Measurements from ENCODE around the gene ELMOD2. TPM values are rescaled to one million over a fixed set of nuclear protein-coding genes. Genes with fewer than 3 reads are reported as not detected.

Gene ELMOD2
- total and polyA plus RNA-seq, 2 experiments from 2014 or later, result 22.0 to 64.6 TPM

GRCh38 chr4:140571620-140572019 is 47.7 kb downstream of the ELMOD2 start:
- Histone ChIP-seq H3K4me1 (ENCODE audit: insufficient read depth) (no peaks in the 10 kb centered on the region), H4K20me1 (ENCODE audit: insufficient read depth, poor library complexity, severe bottlenecking) (no peaks in the 10 kb centered on the region), H3K4me3 (no peak overlapping the region), H2AFZ (no peak overlapping the region), H3K27ac (no peak overlapping the region), H3K36me3 (replicated peaks; ENCODE audit: insufficient read depth, low read depth) (no peaks in the 10 kb centered on the region), H3K79me2 (no peaks in the 10 kb centered on the region), H3K9me3 (ENCODE audit: low read depth) (no peaks in the 10 kb centered on the region), H3K9me2 (replicated peaks; ENCODE audit: insufficient read depth) (no peaks in the 10 kb centered on the region), H3K4me2 (no peak overlapping the region), H3K27me3 (peaks cover 51% of the 10 kb centered on the region)
- 87% methylated on average over 2 of the region's 2 CpGs for WGBS (ENCODE audit: low lambda C conversion rate, missing lambda C conversion rate)
- no peak for DNase-seq (ENCODE audit: low spot score)
- TF ChIP-seq EZH2phosphoT487 (IDR thresholded peaks at IDR 0.05; ENCODE audit: low read depth, severe bottlenecking, unreplicated experiment) (no peak), EZH2 (IDR thresholded peaks at IDR 0.05; ENCODE audit: borderline replicate concordance) (no peak)
- TF ChIP-seq, protein P1, sequence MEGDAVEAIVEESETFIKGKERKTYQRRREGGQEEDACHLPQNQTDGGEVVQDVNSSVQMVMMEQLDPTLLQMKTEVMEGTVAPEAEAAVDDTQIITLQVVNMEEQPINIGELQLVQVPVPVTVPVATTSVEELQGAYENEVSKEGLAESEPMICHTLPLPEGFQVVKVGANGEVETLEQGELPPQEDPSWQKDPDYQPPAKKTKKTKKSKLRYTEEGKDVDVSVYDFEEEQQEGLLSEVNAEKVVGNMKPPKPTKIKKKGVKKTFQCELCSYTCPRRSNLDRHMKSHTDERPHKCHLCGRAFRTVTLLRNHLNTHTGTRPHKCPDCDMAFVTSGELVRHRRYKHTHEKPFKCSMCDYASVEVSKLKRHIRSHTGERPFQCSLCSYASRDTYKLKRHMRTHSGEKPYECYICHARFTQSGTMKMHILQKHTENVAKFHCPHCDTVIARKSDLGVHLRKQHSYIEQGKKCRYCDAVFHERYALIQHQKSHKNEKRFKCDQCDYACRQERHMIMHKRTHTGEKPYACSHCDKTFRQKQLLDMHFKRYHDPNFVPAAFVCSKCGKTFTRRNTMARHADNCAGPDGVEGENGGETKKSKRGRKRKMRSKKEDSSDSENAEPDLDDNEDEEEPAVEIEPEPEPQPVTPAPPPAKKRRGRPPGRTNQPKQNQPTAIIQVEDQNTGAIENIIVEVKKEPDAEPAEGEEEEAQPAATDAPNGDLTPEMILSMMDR (IDR thresholded peaks at IDR 0.05; ENCODE audit: poor library complexity), result no peak

DNA sequence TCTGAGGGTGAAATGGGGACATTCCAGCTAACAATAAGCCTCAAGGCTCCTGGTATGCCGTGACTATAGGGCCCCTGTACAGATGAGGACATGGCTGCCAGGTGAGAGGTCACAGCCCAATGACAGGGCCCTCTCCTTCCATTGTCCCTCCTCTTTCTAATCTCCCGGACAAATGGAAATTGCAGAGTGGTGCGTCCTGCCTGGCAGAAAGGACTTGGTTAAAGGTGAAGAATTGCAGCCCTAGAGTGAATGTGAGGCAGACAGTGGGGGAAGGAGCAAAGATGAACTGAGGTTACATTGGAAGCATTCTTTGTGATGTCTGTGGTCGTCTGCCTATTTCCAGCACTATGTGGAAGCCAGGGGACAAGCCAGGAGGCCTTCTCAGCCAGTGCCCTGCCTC is 51.5 kb downstream of the ELMOD2 start:
- WGBS (ENCODE audit: low lambda C conversion rate, missing lambda C conversion rate), result 67% methylated on average over 4 of the region's 4 CpGs
- Histone ChIP-seq H3K4me1 (ENCODE audit: insufficient read depth) (no peaks in the 10 kb centered on the region), H3K9me3 (ENCODE audit: low read depth) (no peaks in the 10 kb centered on the region), H3K9me2 (replicated peaks; ENCODE audit: insufficient read depth) (no peaks in the 10 kb centered on the region), H3K4me2 (no peak overlapping the region), H4K20me1 (ENCODE audit: insufficient read depth, poor library complexity, severe bottlenecking) (no peaks in the 10 kb centered on the region), H3K79me2 (no peaks in the 10 kb centered on the region), H3K27me3 (peaks cover 30% of the 10 kb centered on the region), H2AFZ (no peak overlapping the region), H3K36me3 (replicated peaks; ENCODE audit: insufficient read depth, low read depth) (no peaks in the 10 kb centered on the region), H3K27ac (no peak overlapping the region), H3K4me3 (no peak overlapping the region)
- DNase-seq (ENCODE audit: low spot score), result no peak
- TF ChIP-seq EZH2phosphoT487 (IDR thresholded peaks at IDR 0.05; ENCODE audit: low read depth, severe bottlenecking, unreplicated experiment), result no peak
- TF ChIP-seq, protein P1 (IDR thresholded peaks at IDR 0.05; ENCODE audit: poor library complexity), result no peak
- TF ChIP-seq EZH2 (IDR thresholded peaks at IDR 0.05; ENCODE audit: borderline replicate concordance), result no peak

DNA sequence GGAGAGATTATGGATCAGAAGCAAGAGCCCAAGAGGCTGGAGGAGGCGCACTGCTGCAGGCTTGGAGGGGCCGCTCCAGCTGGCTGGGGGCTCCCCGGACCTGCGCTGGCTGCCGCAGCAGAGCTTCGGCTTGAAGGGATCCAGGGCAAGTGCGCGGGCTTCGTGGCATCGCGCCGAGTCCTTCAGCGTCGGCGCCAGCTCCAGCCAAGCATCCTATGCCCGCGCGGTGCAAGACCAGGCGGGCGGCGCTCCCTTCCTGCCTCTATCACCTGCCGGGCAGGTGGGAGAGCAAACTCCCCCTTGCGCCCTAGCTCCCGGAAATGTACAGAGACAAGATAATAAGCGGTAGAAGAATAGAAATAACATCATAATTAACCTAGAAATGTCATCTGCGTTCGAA is 55.3 kb downstream of the ELMOD2 start:
- H2AFZ ChIP-seq, result no peak overlapping the region
- H3K4me2 ChIP-seq, result no peak overlapping the region
- H3K4me1 ChIP-seq (ENCODE audit: insufficient read depth), result no peaks in the 10 kb centered on the region
- no peak for DNase-seq (ENCODE audit: low spot score)
- WGBS (ENCODE audit: low lambda C conversion rate, missing lambda C conversion rate), result 85% methylated on average over 27 of the region's 27 CpGs
- H3K4me3 ChIP-seq, result no peak overlapping the region
- H3K27ac ChIP-seq, result no peak overlapping the region
- H3K36me3 ChIP-seq (replicated peaks; ENCODE audit: insufficient read depth, low read depth), result no peaks in the 10 kb centered on the region
- TF ChIP-seq EZH2phosphoT487 (IDR thresholded peaks at IDR 0.05; ENCODE audit: low read depth, severe bottlenecking, unreplicated experiment) (no peak), EZH2 (IDR thresholded peaks at IDR 0.05; ENCODE audit: borderline replicate concordance) (no peak)
- TF ChIP-seq, protein P1 (IDR thresholded peaks at IDR 0.05; ENCODE audit: poor library complexity), result no peak
- no peaks in the 10 kb centered on the region for H3K79me2 ChIP-seq
- peaks cover 18% of the 10 kb centered on the region for H3K27me3 ChIP-seq
- no peaks in the 10 kb centered on the region for H4K20me1 ChIP-seq (ENCODE audit: insufficient read depth, poor library complexity, severe bottlenecking)
- no peaks in the 10 kb centered on the region for H3K9me3 ChIP-seq (ENCODE audit: low read depth)
- H3K9me2 ChIP-seq (replicated peaks; ENCODE audit: insufficient read depth), result no peaks in the 10 kb centered on the region

DNA sequence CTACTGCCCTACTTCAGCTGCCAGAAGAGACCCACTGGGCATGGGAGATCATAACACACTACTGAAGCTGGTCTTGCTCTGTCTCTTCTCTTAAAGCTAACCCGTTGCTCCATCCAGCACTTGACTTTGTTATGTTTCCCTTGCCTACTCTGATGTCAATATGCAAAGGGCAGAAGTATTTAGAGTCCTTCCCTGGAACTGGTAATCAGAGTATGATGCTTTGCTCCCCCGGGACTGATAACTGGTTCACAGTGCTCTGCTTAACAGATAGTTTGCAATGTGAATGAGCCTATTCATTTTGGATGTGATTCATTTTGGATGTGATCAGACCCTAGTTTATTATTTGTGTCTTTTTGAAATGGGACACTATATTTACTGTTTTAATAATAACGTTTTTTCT is 57.1 kb downstream of the ELMOD2 start:
- Histone ChIP-seq H3K4me1 (ENCODE audit: insufficient read depth) (no peaks in the 10 kb centered on the region), H3K9me3 (ENCODE audit: low read depth) (no peaks in the 10 kb centered on the region), H3K36me3 (replicated peaks; ENCODE audit: insufficient read depth, low read depth) (no peaks in the 10 kb centered on the region), H2AFZ (no peak overlapping the region), H3K9me2 (replicated peaks; ENCODE audit: insufficient read depth) (no peaks in the 10 kb centered on the region), H3K79me2 (no peaks in the 10 kb centered on the region), H3K27ac (no peak overlapping the region), H3K4me3 (no peak overlapping the region), H3K4me2 (no peak overlapping the region), H4K20me1 (ENCODE audit: insufficient read depth, poor library complexity, severe bottlenecking) (no peaks in the 10 kb centered on the region), H3K27me3 (peaks cover 18% of the 10 kb centered on the region)
- DNase-seq (ENCODE audit: low spot score), result no peak
- TF ChIP-seq EZH2 (IDR thresholded peaks at IDR 0.05; ENCODE audit: borderline replicate concordance) (no peak), EZH2phosphoT487 (IDR thresholded peaks at IDR 0.05; ENCODE audit: low read depth, severe bottlenecking, unreplicated experiment) (no peak)
- TF ChIP-seq, protein P1 (IDR thresholded peaks at IDR 0.05; ENCODE audit: poor library complexity), result no peak
- 60% methylated on average over 3 of the region's 3 CpGs for WGBS (ENCODE audit: low lambda C conversion rate, missing lambda C conversion rate)
